BJ (cell line): ENCODE results near the gene SSBP3. TPM values are rescaled to one million over a fixed set of nuclear protein-coding genes. Genes with fewer than 3 reads are reported as not detected.
"Not testable (repeated sequence)": the region's sequence is repeated elsewhere in the genome, so short reads cannot be mapped to it uniquely, and the experiment has no call there.

Experiments
- CTCF ChIA-PET: fragments of 350-600 bp; formaldehyde crosslinking; extraction: SDS; loops from one replicate; lab custom pipeline; 2021; ENCODE audit warnings: antibody characterized with exemption, inconsistent platforms; lab: Yijun Ruan, JAX
- POLR2A ChIA-PET: fragments of 300-600 bp; sonication (Branson Sonifier 250); formaldehyde crosslinking; extraction: SDS; loops from one replicate; lab custom pipeline; 2021; ENCODE audit warnings: antibody characterized with exemption; lab: Charles Lee
- DNase-seq: peaks from one replicate; pipeline ENCODE4 v3.0.0-alpha.2; 2011; ENCODE audit warnings: low read depth
- H3K27me3 ChIP-seq: 2 replicates; pipeline ENCODE4 v1.6.0; 2011; ENCODE audit warnings: low read length; ENCODE audit not compliant: control insufficient read depth, insufficient read depth
- H3K36me3 ChIP-seq: 2 replicates; pipeline ENCODE4 v1.5.1; 2011; ENCODE audit warnings: low read length; ENCODE audit not compliant: control insufficient read depth, insufficient read depth
- H3K4me3 ChIP-seq: 2 replicates; pipeline ENCODE4 v1.5.1; 2011; ENCODE audit warnings: low read depth, mild to moderate bottlenecking, control low read depth, low read length
- polyA minus RNA-seq: library from RNA; depleted of rRNA, polyadenylated mRNA; stranded (reverse); fragments of >200 nt; gene quantifications from 2 replicates; pipeline ENCODE4 v1.2.3, GENCODE V29; 2011; rRNA and poly(A)+ RNA removed
- polyA plus RNA-seq: library from polyadenylated mRNA; depleted of rRNA; stranded (reverse); fragments of >200 nt; gene quantifications from 2 replicates; pipeline ENCODE4 v1.2.3, GENCODE V29; 2011; rRNA removed
- TF ChIP-seq, protein P1 (sequence below): IDR thresholded peaks from 2 replicates; pipeline ENCODE4 v1.5.1; 2011; ENCODE audit warnings: low read depth, mild to moderate bottlenecking, control low read depth, inconsistent platforms, low read length, moderate library complexity; ENCODE audit not compliant: insufficient read depth

Gene SSBP3
- polyA plus RNA-seq (19.6 and 25.9 TPM in 2 replicates), polyA minus RNA-seq (11.2 and 14.0 TPM in 2 replicates)

DNA sequence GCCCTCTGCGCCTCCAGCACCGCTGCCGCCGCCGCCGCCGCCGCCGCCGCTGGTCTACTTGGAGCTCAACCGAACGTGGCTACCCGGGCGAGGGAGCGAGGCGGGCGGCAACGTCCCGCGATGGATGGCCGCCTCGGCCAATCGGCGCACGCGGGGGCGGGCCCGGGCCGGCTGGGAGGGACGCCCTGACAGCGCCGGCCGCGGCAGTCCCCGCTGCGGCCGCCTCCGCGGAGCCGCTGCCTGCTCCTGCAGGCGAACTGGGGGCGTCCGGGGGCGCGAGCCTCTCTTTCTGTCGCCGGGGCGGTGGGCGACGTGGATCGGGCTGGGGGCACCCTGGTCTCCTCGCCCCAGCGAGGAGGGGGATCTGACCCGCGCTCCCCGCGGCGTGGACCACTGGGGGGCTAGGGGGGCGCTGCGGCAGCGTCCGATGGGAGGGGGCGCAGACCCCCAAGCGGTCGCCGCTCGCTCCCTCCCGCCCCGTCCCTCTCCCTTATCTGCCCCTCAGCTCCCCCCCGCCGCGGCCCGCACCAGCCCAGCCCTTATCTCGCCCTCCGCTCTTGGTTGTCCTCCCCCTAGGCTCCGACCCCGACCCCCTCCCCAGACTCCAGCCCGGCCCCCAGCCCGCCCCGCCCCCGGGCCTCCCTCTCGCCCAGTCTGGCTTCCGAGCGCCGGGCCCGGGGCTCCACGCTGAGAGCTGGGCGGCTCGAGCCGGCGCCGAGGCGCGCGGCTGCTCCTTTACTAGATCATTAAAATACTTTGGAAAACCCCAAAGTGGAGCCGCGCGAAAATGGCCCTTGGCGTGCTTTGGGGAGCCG is at the start of gene SSBP3:
Gene SSBP3 (minus strand): TSS at position 56 of the 815 bp plus-strand sequence.
- TF ChIP-seq, protein P1, sequence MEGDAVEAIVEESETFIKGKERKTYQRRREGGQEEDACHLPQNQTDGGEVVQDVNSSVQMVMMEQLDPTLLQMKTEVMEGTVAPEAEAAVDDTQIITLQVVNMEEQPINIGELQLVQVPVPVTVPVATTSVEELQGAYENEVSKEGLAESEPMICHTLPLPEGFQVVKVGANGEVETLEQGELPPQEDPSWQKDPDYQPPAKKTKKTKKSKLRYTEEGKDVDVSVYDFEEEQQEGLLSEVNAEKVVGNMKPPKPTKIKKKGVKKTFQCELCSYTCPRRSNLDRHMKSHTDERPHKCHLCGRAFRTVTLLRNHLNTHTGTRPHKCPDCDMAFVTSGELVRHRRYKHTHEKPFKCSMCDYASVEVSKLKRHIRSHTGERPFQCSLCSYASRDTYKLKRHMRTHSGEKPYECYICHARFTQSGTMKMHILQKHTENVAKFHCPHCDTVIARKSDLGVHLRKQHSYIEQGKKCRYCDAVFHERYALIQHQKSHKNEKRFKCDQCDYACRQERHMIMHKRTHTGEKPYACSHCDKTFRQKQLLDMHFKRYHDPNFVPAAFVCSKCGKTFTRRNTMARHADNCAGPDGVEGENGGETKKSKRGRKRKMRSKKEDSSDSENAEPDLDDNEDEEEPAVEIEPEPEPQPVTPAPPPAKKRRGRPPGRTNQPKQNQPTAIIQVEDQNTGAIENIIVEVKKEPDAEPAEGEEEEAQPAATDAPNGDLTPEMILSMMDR: no peak
- ChIA-PET CTCF (interaction anchor here (0.6 to 3.0 kb wide), 14 partner anchors 18 to 314 kb away, joined by 3 to 15 read pairs (median 4); no protein-coding TSS in a partner anchor), POLR2A (interaction anchor here (1.0 kb wide), 1 partner anchor 82 kb away, joined by 8 read pairs; no protein-coding TSS in a partner anchor)
- Histone ChIP-seq H3K4me3 (peak within 1 kb of the TSS; percentile 82), H3K36me3 (peaks cover 1% of the 10 kb centered on the region; the same call in 1 of the 2 replicates), H3K27me3 (no peaks in the 10 kb centered on the region)
- DNase-seq: no peak

DNA sequence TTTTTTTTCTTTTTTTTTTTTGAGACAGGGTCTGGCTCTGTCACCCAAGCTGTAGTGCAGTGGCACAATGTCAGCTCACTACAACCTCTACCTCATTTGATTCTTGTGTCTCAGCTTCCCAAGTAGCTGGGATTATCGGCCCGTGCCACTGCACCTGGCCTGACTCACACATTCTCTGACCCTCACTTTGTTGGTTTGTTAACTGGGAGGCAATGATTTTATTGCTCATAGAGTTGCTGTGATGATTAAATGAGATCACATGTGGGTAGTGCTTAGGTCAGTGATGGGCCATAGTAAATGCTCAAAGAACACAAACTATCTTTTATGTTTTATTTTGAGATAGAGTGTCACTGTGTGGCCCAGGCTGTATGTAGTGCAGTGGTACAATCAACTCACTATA is 47.3 kb upstream of the SSBP3 start:
- ChIA-PET CTCF (interaction anchor here (0.6 to 0.7 kb wide), 2 partner anchors 8 to 23 kb away, joined by 3 read pairs; no protein-coding TSS in a partner anchor), POLR2A (interaction anchor here (0.6 kb wide), 1 partner anchor 187 kb away, joined by 4 read pairs; no protein-coding TSS in a partner anchor)
- H3K27me3 ChIP-seq: no peaks in the 10 kb centered on the region; the same call in 1 of the 2 replicates
- no peaks in the 10 kb centered on the region for H3K36me3 ChIP-seq
- TF ChIP-seq, protein P1: no peak
- H3K4me3 ChIP-seq: no peak overlapping the region
- DNase-seq: no peak

DNA sequence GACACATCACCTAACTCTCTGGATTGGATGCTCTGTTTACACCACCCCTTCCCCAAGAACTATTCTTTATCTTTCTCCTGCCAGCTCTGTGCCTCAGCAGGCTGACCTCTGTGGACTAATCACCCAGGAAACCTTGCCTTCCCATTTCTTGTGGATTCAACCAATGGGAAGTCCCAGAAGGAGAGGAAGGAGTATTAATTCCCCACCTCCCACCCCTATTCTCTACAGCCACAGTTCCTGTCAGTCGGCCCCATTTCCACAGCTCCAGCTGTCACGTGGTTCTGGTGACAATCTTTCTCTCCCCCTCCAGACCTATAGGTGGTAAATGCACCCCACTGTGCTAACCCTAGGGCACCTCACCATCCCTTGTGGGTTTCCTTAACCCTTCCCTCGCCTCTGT is 46.8 kb upstream of the SSBP3 start:
- no peak overlapping the region for H3K4me3 ChIP-seq
- ChIA-PET POLR2A (no interaction called here), CTCF (interaction anchor here (0.6 kb wide), 1 partner anchor 9 kb away, joined by 3 read pairs; no protein-coding TSS in a partner anchor)
- TF ChIP-seq, protein P1: no peak
- no peaks in the 10 kb centered on the region for H3K36me3 ChIP-seq
- no peaks in the 10 kb centered on the region; the same call in 1 of the 2 replicates for H3K27me3 ChIP-seq
- no peak for DNase-seq

- H3K27me3 ChIP-seq, DNase-seq, H3K36me3 ChIP-seq, H3K4me3 ChIP-seq, POLR2A ChIA-PET: not testable (repeated sequence)
- CTCF ChIA-PET: interaction anchor here (1.1 kb wide), 1 partner anchor 21 kb away, joined by 3 read pairs; no protein-coding TSS in a partner anchor
These were observed 43.2 kb upstream of the SSBP3 start for GRCh38 chr1:54449431-54449830.

DNA sequence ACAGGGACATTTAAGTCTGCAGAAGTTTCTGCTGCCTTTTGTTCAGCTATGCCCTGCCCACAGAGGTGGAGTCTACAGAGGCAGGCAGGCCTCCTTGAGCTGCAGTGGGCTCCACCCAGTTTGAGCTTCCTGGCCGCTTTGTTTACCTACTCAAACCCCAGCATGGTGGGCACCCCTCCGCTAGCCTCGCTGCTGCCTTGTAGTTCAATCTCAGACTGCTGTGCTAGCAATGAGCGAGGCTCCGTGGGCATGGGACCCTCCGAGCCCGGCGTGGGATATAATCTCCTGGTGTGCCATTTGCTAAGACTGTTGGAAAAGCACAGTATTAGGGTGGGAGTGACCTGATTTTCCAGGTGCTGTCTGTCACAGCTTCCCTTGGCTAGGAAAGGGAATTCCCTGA is 42.6 kb upstream of the SSBP3 start:
- H3K4me3 ChIP-seq, CTCF ChIA-PET, H3K36me3 ChIP-seq, H3K27me3 ChIP-seq, POLR2A ChIA-PET, DNase-seq: not testable (repeated sequence)

- DNase-seq, H3K4me3 ChIP-seq, H3K36me3 ChIP-seq, CTCF ChIA-PET, H3K27me3 ChIP-seq, POLR2A ChIA-PET: not testable (repeated sequence)
These were observed 40.9 kb upstream of the SSBP3 start for GRCh38 chr1:54447081-54447480.
